A673 (cell line): ENCODE results near the gene SLC25A26.

ENCODE experiments used
- CTCF ChIP-seq: fragments of 300-800, 200-600 bp; sonication (generic); conservative IDR thresholded peaks from 2 replicates; pipeline ENCODE4 v1.5.1; 2017; ENCODE audit warnings: low read depth, mild to moderate bottlenecking, antibody characterized with exemption, low read length, moderate library complexity, mixed read lengths
- EZH2 ChIP-seq: fragments of 200-600 bp; sonication (generic); IDR thresholded peaks from 2 replicates; pipeline ENCODE4 v1.6.1; 2017; ENCODE audit warnings: borderline replicate concordance, low read depth, mild to moderate bottlenecking, mixed read lengths, antibody characterized with exemption, low read length; ENCODE audit not compliant: poor library complexity, severe bottlenecking

GRCh38 chr3:66379565-66379964 is 158.8 kb downstream of the SLC25A26 start:
- TF ChIP-seq EZH2 (no peak), CTCF (no peak)
